Endothelial cell of umbilical vein (primary cell): ENCODE measurements around the gene COG5. TPM values are rescaled to one million over a fixed set of nuclear protein-coding genes. Genes with fewer than 3 reads are reported as not detected.

Source experiments
- BruUV-seq: library from RNA; stranded (reverse); fragments of 400-500 nt; replicated peaks from 2 replicates; lab custom pipeline; 2021; lab: Mats Ljungman, UMichigan
- CTCF ChIA-PET: fragments of 300-600, 350-600 bp; sonication (Branson Sonifier 250); formaldehyde crosslinking; loops from one replicate; lab custom pipeline; 2021; ENCODE audit warnings: antibody characterized with exemption, inconsistent platforms; lab: Charles Lee
- POLR2A ChIA-PET: fragments of 300-600, 350-600 bp; sonication (Branson Sonifier 250); formaldehyde crosslinking; loops from one replicate; lab custom pipeline; 2021; ENCODE audit warnings: antibody characterized with exemption, inconsistent platforms; lab: Charles Lee
- DNase-seq: peaks from one replicate; pipeline ENCODE4 v3.0.0-alpha.2; 2011; ENCODE audit warnings: low read depth, low spot score
- FAIRE-seq: peaks from 2 replicates; lab custom pipeline; 2011; peaks lifted over from hg19 to GRCh38; lab: Jason Lieb, UNC
- H2AFZ ChIP-seq: 2 replicates; pipeline ENCODE4 v1.6.0; 2012; ENCODE audit warnings: low read depth, low read length, control low read depth, inconsistent platforms
- H3K27ac ChIP-seq: 2 replicates; pipeline ENCODE4 v1.5.1; 2011; ENCODE audit warnings: low read depth, mild to moderate bottlenecking, control low read depth, low read length, moderate library complexity; ENCODE audit not compliant: insufficient read depth
- H3K27me3 ChIP-seq, 2 experiments: 2 replicates each; pipeline versions ENCODE4 v1.6.0 to v1.6.1; 2011; ENCODE audit warnings: low read length in 2 of 2, mixed read lengths in 1 of 2; ENCODE audit not compliant: control insufficient read depth in 2 of 2, insufficient read depth in 2 of 2
- H3K36me3 ChIP-seq, 2 experiments: 2 replicates in 1 of 2; 3 replicates in 1 of 2; pipeline ENCODE4 v1.5.1; 2011; ENCODE audit warnings: low read length in 2 of 2, mild to moderate bottlenecking in 1 of 2, moderate library complexity in 1 of 2; ENCODE audit not compliant: control insufficient read depth in 2 of 2, insufficient read depth in 2 of 2; ENCODE audit errors: extremely low read depth in 1 of 2
- H3K4me1 ChIP-seq: 3 replicates; pipeline ENCODE4 v1.5.1; 2011; ENCODE audit warnings: mild to moderate bottlenecking, low read length; ENCODE audit not compliant: control insufficient read depth, insufficient read depth; ENCODE audit errors: extremely low read depth
- H3K4me2 ChIP-seq: 2 replicates; pipeline ENCODE4 v1.6.1; 2011; ENCODE audit warnings: low read length, control low read depth, mixed read lengths; ENCODE audit not compliant: insufficient read depth
- H3K4me3 ChIP-seq, 3 experiments: fragments of 200-600 bp in 1 of 3; sonication (generic), shearing (Covaris generic) in 1 of 3; replicated peaks in 1 of 3; 2 replicates each; pipeline ENCODE4 v1.5.1; 2011 to 2016; ENCODE audit warnings: control low read depth in 3 of 3, low read length in 3 of 3, mild to moderate bottlenecking in 2 of 3, inconsistent platforms in 1 of 3, low read depth in 1 of 3, moderate library complexity in 1 of 3; ENCODE audit not compliant: insufficient read depth in 1 of 3
- H3K79me2 ChIP-seq: 2 replicates; pipeline ENCODE4 v1.6.0; 2012; ENCODE audit warnings: low read length, inconsistent platforms; ENCODE audit not compliant: control insufficient read depth, insufficient read depth
- H3K9ac ChIP-seq: replicated peaks from 2 replicates; pipeline ENCODE3; 2011; ENCODE audit warnings: low read length, control low read depth; ENCODE audit not compliant: insufficient read depth; ENCODE audit errors: extremely low read depth
- H3K9me1 ChIP-seq: replicated peaks from 3 replicates; pipeline ENCODE4 v1.6.0; 2011; ENCODE audit warnings: mild to moderate bottlenecking, low read length; ENCODE audit not compliant: control insufficient read depth, insufficient read depth; ENCODE audit errors: extremely low read depth
- H3K9me3 ChIP-seq: replicated peaks from 2 replicates; pipeline ENCODE4 v1.5.1; 2012; ENCODE audit warnings: low read length, inconsistent platforms; ENCODE audit not compliant: control insufficient read depth, insufficient read depth
- H4K20me1 ChIP-seq: replicated peaks from 2 replicates; pipeline ENCODE3; 2011; ENCODE audit warnings: mild to moderate bottlenecking, low read length; ENCODE audit not compliant: control insufficient read depth, insufficient read depth; ENCODE audit errors: extremely low read depth
- CTCF ChIP-seq, 2 donors: IDR thresholded peaks; 1 replicate in 1 of 2; 2 replicates in 1 of 2; pipeline ENCODE4 v1.5.1; 2011; ENCODE audit warnings: low read length in 2 of 2, mild to moderate bottlenecking in 2 of 2, moderate library complexity in 2 of 2, control low read depth in 1 of 2, inconsistent platforms in 1 of 2, low read depth in 1 of 2; ENCODE audit not compliant: insufficient read depth in 1 of 2; ENCODE audit errors: extremely low read depth in 1 of 2
- EZH2 ChIP-seq: IDR thresholded peaks from 2 replicates; pipeline ENCODE4 v1.6.1; 2012; ENCODE audit warnings: borderline replicate concordance, low read depth, mild to moderate bottlenecking, moderate library complexity, low read length, inconsistent platforms; ENCODE audit not compliant: severe bottlenecking
- POLR2A ChIP-seq: IDR thresholded peaks from 2 replicates; pipeline ENCODE4 v1.6.1; 2012; ENCODE audit warnings: low read depth, mild to moderate bottlenecking, control low read depth, low read length
- POLR2AphosphoS5 ChIP-seq: IDR thresholded peaks from 2 replicates; pipeline ENCODE4 v1.6.1; 2012; ENCODE audit warnings: low read depth, mild to moderate bottlenecking, control low read depth, low read length, moderate library complexity; ENCODE audit not compliant: insufficient read depth
- dilution Hi-C: fragments of 300-500 bp; cut with MboI; formaldehyde crosslinking; loops from one replicate; pipeline ENCODE4 v1.15.0; 2019; ENCODE audit warnings: low sequenced_read_pairs; ENCODE audit not compliant: extremely low pct_ligation_motif_present
- intact Hi-C: fragments of 100-400 bp; cut with micrococcal nuclease; formaldehyde crosslinking; loops from one replicate; pipeline ENCODE4 v1.10.0; 2022
- polyA plus RNA-seq, 4 experiments: library from polyadenylated mRNA; depleted of rRNA in 3 of 4; stranded (reverse) in 3 of 4; unstranded in 1 of 4; fragments of >200 nt; gene quantifications; 2 replicates each; pipeline versions ENCODE4 v1.2.1 to v1.2.3, GENCODE V29; 2011 to 2012; ENCODE audit warnings: missing spikeins in 1 of 4
- total RNA-seq: library from RNA; stranded (reverse); gene quantifications from 2 replicates; pipeline ENCODE4 v1.2.3, GENCODE V29; 2021

Gene COG5
- total and polyA plus RNA-seq, 2 donors (not counting 3 experiments of a cell fraction or from before 2014, with no cell fraction given) = 18.8 to 45.3 TPM

GRCh38 chr7:107372298-107372697, 191.4 kb downstream of the COG5 start:
- H3K27ac ChIP-seq = no peak overlapping the region
- H3K4me1 ChIP-seq = no peaks in the 10 kb centered on the region
- POLR2A ChIA-PET = no interaction called here
- H4K20me1 ChIP-seq = no peaks in the 10 kb centered on the region
- intact Hi-C loops = no loop called here
- TF ChIP-seq CTCF (IDR thresholded peaks at IDR 0.05; ENCODE audit: extremely low read depth in 1 of 2, insufficient read depth in 1 of 2, low read depth in 1 of 2, low read length in 2 of 2) = no peak
- no peak for TF ChIP-seq POLR2A
- TF ChIP-seq EZH2 = no peak
- no peaks in the 10 kb centered on the region for H3K36me3 ChIP-seq
- BruUV-seq = no TSS peak
- dilution Hi-C loops = no loop called here
- no peaks in the 10 kb centered on the region for H3K27me3 ChIP-seq
- no peak overlapping the region for H3K4me2 ChIP-seq
- FAIRE-seq = no peak
- H3K9me1 ChIP-seq = no peaks in the 10 kb centered on the region
- no peak overlapping the region for H3K9ac ChIP-seq
- CTCF ChIA-PET = interaction anchor here (0.6 to 1.4 kb wide), 5 partner anchors 10 to 1379 kb away, joined by 3 to 4 read pairs (median 3); no protein-coding TSS in a partner anchor
- no peak overlapping the region for H3K4me3 ChIP-seq
- no peak overlapping the region for H2AFZ ChIP-seq
- no peaks in the 10 kb centered on the region for H3K79me2 ChIP-seq
- no peak for DNase-seq
- H3K9me3 ChIP-seq = no peaks in the 10 kb centered on the region

- Histone ChIP-seq H3K36me3 (no peaks in the 10 kb centered on the region), H4K20me1 (no peaks in the 10 kb centered on the region), H2AFZ (no peak overlapping the region), H3K9ac (no peak overlapping the region), H3K9me3 (no peaks in the 10 kb centered on the region), H3K4me1 (peaks cover 2% of the 10 kb centered on the region), H3K4me2 (no peak overlapping the region), H3K9me1 (no peaks in the 10 kb centered on the region), H3K27me3 (no peaks in the 10 kb centered on the region), H3K79me2 (no peaks in the 10 kb centered on the region), H3K27ac (no peak overlapping the region), H3K4me3 (no peak overlapping the region)
- DNase-seq (no peak), FAIRE-seq (no peak)
- no peak for TF ChIP-seq POLR2AphosphoS5
- dilution Hi-C loops = no loop called here
- no TSS peak for BruUV-seq
- CTCF ChIA-PET = interaction anchor here (0.7 kb wide), 1 partner anchor 56 kb away, joined by 3 read pairs; no protein-coding TSS in a partner anchor
- intact Hi-C loops = no loop called here
- POLR2A ChIA-PET = no interaction called here
Measured at GRCh38 chr7:107370816-107371215, 192.9 kb downstream of the COG5 start.
